Liver (tissue), 9 donors: ENCODE results near the gene ARL3. TPM values are rescaled to one million over a fixed set of nuclear protein-coding genes. Genes with fewer than 3 reads are reported as not detected.

Experiments used
- DNase-seq: peaks from one replicate; pipeline ENCODE4 v3.0.0-alpha.2; 2017; ENCODE audit warnings: low spot score
- H3K27ac ChIP-seq, 2 donors: one replicate each; pipeline ENCODE4 v1.7.0; 2013; ENCODE audit warnings: inconsistent platforms in 2 of 2, low read length in 2 of 2, control low read depth in 1 of 2, low read depth in 1 of 2, mild to moderate bottlenecking in 1 of 2
- H3K27me3 ChIP-seq, 4 donors: one replicate each; pipeline versions ENCODE4 v1.6.1 to v1.7.0; 2013; ENCODE audit warnings: low read length in 3 of 4, inconsistent platforms in 1 of 4, mild to moderate bottlenecking in 1 of 4, moderate library complexity in 1 of 4; ENCODE audit not compliant: control insufficient read depth in 4 of 4, insufficient read depth in 4 of 4
- H3K36me3 ChIP-seq, 4 donors: one replicate each; pipeline versions ENCODE4 v1.6.1 to v1.7.0; 2013; ENCODE audit warnings: low read length in 3 of 4, mild to moderate bottlenecking in 3 of 4, low read depth in 1 of 4, moderate library complexity in 1 of 4; ENCODE audit not compliant: control insufficient read depth in 4 of 4, insufficient read depth in 3 of 4
- H3K4me1 ChIP-seq, 4 donors: one replicate each; pipeline versions ENCODE4 v1.6.1 to v1.7.0; 2013; ENCODE audit warnings: low read length in 3 of 4, mild to moderate bottlenecking in 3 of 4, moderate library complexity in 1 of 4; ENCODE audit not compliant: control insufficient read depth in 4 of 4, insufficient read depth in 4 of 4
- H3K4me3 ChIP-seq, 3 donors: one replicate each; pipeline versions ENCODE4 v1.6.1 to v1.7.0; 2013; ENCODE audit warnings: low read length in 3 of 3, control low read depth in 1 of 3, low read depth in 1 of 3, mild to moderate bottlenecking in 1 of 3
- H3K9ac ChIP-seq, 2 donors: one replicate each; pipeline ENCODE4 v1.7.0; 2013; ENCODE audit warnings: low read length in 2 of 2, mild to moderate bottlenecking in 2 of 2, moderate library complexity in 2 of 2, control low read depth in 1 of 2, low read depth in 1 of 2
- H3K9me3 ChIP-seq, 4 donors: one replicate each; pipeline versions ENCODE4 v1.6.1 to v1.7.0; 2013; ENCODE audit warnings: low read length in 3 of 4; ENCODE audit not compliant: control insufficient read depth in 4 of 4
- ATF3 ChIP-seq: IDR thresholded peaks from 2 replicates; pipeline ENCODE4 v1.6.1; 2016; ENCODE audit warnings: antibody characterized with exemption
- CTCF ChIP-seq: fragments of 150-350 bp; IDR thresholded peaks from 2 replicates; pipeline ENCODE4 v1.5.1; 2017; ENCODE audit warnings: improper control_type of control experiment, low read depth, low read length; ENCODE audit not compliant: missing input control
- FOXA1 ChIP-seq: IDR thresholded peaks from 2 replicates; pipeline ENCODE4 v1.6.1; 2016; ENCODE audit warnings: antibody characterized with exemption
- FOXA2 ChIP-seq: IDR thresholded peaks from 2 replicates; pipeline ENCODE4 v1.6.1; 2016; ENCODE audit warnings: antibody characterized with exemption
- GABPA ChIP-seq, 2 donors: IDR thresholded peaks in 1 of 2; conservative IDR thresholded peaks in 1 of 2; 2 replicates each; pipeline ENCODE4 v1.6.1; 2016; ENCODE audit warnings: antibody characterized with exemption in 2 of 2, mild to moderate bottlenecking in 1 of 2, moderate library complexity in 1 of 2
- HNF4A ChIP-seq, 2 donors: conservative IDR thresholded peaks; 2 replicates each; pipeline ENCODE4 v1.6.1; 2016; ENCODE audit warnings: antibody characterized with exemption in 2 of 2, mild to moderate bottlenecking in 2 of 2
- HNF4G ChIP-seq: IDR thresholded peaks from 2 replicates; pipeline ENCODE4 v1.6.1; 2016; ENCODE audit warnings: antibody characterized with exemption
- JUND ChIP-seq, 2 donors: IDR thresholded peaks; 2 replicates each; pipeline ENCODE4 v1.6.1; 2016; ENCODE audit warnings: antibody characterized with exemption in 2 of 2
- MAX ChIP-seq: IDR thresholded peaks from 2 replicates; pipeline ENCODE4 v1.6.1; 2016; ENCODE audit warnings: antibody characterized with exemption
- NR2F2 ChIP-seq: IDR thresholded peaks from 2 replicates; pipeline ENCODE4 v1.6.1; 2016; ENCODE audit warnings: antibody characterized with exemption
- RAD21 ChIP-seq, 2 donors: IDR thresholded peaks; 2 replicates each; pipeline ENCODE4 v1.6.1; 2016; ENCODE audit warnings: antibody characterized with exemption in 2 of 2, mild to moderate bottlenecking in 2 of 2
- RXRA ChIP-seq, 2 donors: IDR thresholded peaks; 2 replicates each; pipeline ENCODE4 v1.6.1; 2017 to 2018; ENCODE audit warnings: antibody characterized with exemption in 2 of 2, mild to moderate bottlenecking in 1 of 2
- SP1 ChIP-seq: IDR thresholded peaks from 2 replicates; pipeline ENCODE4 v1.6.1; 2018; ENCODE audit warnings: antibody characterized with exemption, mild to moderate bottlenecking
- TAF1 ChIP-seq: conservative IDR thresholded peaks from 2 replicates; pipeline ENCODE4 v1.6.1; 2016; ENCODE audit warnings: antibody characterized with exemption, mild to moderate bottlenecking
- YY1 ChIP-seq: IDR thresholded peaks from 2 replicates; pipeline ENCODE4 v1.6.1; 2016; ENCODE audit warnings: antibody characterized with exemption, mild to moderate bottlenecking
- WGBS: extraction: QIAGEN DNeasy Blood & Tissue Kit; methylation state at CpG from one replicate; pipeline ENCODE4 v1.1.7; 2013; 5-methylcytosine and 5-hydroxymethylcytosine counted together
- polyA plus RNA-seq, 2 donors: library from polyadenylated mRNA; stranded (reverse) in 1 of 2; unstranded in 1 of 2; fragments of 200-250 nt in 1 of 2; fragments of >200 nt in 1 of 2; fragmentation: Nextera tagmentation in 1 of 2; extraction: Ambion mirVana in 1 of 2; gene quantifications; one replicate each; pipeline versions ENCODE4 v1.2.1 to v1.2.3, GENCODE V29; 2013 to 2015
- total RNA-seq, 2 donors: library from RNA; depleted of rRNA; stranded (reverse); fragments of >200 nt; gene quantifications; one replicate each; pipeline ENCODE4 v1.2.3, GENCODE V29; 2014
- TF ChIP-seq, protein P1 (sequence below): IDR thresholded peaks from 2 replicates; pipeline ENCODE4 v1.6.1; 2016; ENCODE audit warnings: antibody characterized with exemption
- donor health status: healthy.
- donor health status: healthy.
- donor health status: healthy.
- donor health status: healthy.
- donor health status: healthy.

Gene ARL3
- total and polyA plus RNA-seq, 4 donors: 1.0 to 2.5 (median 2.3) TPM

- Histone ChIP-seq H3K27me3 (no peaks in the 10 kb centered on the region), H3K4me1 (peaks cover 2 to 15% (median 8%) of the 10 kb centered on the region in 4 donors), H3K27ac (no peak overlapping the region), H3K36me3 (peaks cover 0 to 3% (median 1%) of the 10 kb centered on the region in 4 donors), H3K9me3 (no peaks in the 10 kb centered on the region), H3K9ac (no peak overlapping the region), H3K4me3 (no peak overlapping the region)
- no peak for DNase-seq
- WGBS: 80% methylated on average over 6 of the region's 6 CpGs
- TF ChIP-seq RAD21 (IDR thresholded peaks at IDR 0.05) (no peak), YY1 (no peak), NR2F2 (no peak), HNF4G (no peak), FOXA2 (no peak), CTCF (no peak), SP1 (no peak), HNF4A (conservative IDR thresholded peaks at IDR 0.05) (no peak), JUND (IDR thresholded peaks at IDR 0.05) (no peak), FOXA1 (no peak), RXRA (IDR thresholded peaks at IDR 0.05) (no peak), ATF3 (no peak), GABPA (IDR thresholded peaks at IDR 0.05 in 1 of 2, conservative IDR thresholded peaks at IDR 0.05 in 1 of 2) (no peak), TAF1 (no peak), MAX (no peak)
- TF ChIP-seq, protein P1, sequence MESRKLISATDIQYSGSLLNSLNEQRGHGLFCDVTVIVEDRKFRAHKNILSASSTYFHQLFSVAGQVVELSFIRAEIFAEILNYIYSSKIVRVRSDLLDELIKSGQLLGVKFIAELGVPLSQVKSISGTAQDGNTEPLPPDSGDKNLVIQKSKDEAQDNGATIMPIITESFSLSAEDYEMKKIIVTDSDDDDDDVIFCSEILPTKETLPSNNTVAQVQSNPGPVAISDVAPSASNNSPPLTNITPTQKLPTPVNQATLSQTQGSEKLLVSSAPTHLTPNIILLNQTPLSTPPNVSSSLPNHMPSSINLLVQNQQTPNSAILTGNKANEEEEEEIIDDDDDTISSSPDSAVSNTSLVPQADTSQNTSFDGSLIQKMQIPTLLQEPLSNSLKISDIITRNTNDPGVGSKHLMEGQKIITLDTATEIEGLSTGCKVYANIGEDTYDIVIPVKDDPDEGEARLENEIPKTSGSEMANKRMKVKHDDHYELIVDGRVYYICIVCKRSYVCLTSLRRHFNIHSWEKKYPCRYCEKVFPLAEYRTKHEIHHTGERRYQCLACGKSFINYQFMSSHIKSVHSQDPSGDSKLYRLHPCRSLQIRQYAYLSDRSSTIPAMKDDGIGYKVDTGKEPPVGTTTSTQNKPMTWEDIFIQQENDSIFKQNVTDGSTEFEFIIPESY: no peak
Observed at GRCh38 chr10:102720775-102721301, 6.6 kb upstream of the ARL3 start.

DNA sequence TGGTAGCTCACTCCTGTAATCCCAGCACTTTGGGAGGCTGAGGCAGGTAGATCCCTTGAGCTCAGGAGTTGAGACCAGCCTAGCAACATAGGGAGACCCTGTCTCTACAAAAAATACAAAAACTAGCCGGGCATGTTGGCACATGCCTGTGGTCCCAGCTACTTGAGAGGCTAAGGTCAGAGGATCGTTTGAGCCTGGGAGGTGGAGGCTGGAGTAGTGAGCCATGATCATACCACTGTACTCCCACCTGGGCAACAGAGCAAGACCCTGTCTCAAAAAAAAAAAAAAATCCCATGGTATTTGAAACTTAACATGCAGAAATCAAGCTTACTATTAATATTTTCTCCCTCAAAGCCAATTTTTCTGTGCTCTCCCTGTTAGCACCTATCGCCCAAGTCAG, 6.1 kb upstream of the ARL3 start:
- TF ChIP-seq CTCF: no peak
- TF ChIP-seq, protein P1: no peak
- TF ChIP-seq HNF4G: no peak
- no peak for TF ChIP-seq SP1
- H3K27ac ChIP-seq: no peak overlapping the region
- WGBS: 96% methylated on average over 3 of the region's 3 CpGs
- H3K4me1 ChIP-seq: peaks cover 3 to 20% (median 12%) of the 10 kb centered on the region in 4 donors
- H3K27me3 ChIP-seq: no peaks in the 10 kb centered on the region
- H3K9me3 ChIP-seq: no peaks in the 10 kb centered on the region
- peaks cover 0 to 3% (median 1%) of the 10 kb centered on the region in 4 donors for H3K36me3 ChIP-seq
- no peak overlapping the region for H3K9ac ChIP-seq
- H3K4me3 ChIP-seq: no peak overlapping the region
- no peak for DNase-seq
